H9 (cell line): ENCODE data around the gene XXYLT1. TPM values are rescaled to one million over a fixed set of nuclear protein-coding genes. Genes with fewer than 3 reads are reported as not detected.

Experiments
- DNase-seq: peaks from one replicate; pipeline ENCODE4 v3.0.0-alpha.2; 2017
- H2AFZ ChIP-seq: one replicate; pipeline ENCODE4 v1.6.1; 2013; ENCODE audit warnings: mild to moderate bottlenecking, low read length, control low read depth, moderate library complexity
- H2AK5ac ChIP-seq: 2 replicates; pipeline ENCODE4 v1.6.1; 2013; ENCODE audit warnings: low read length, control low read depth, mixed read lengths; ENCODE audit not compliant: insufficient read length
- H2BK120ac ChIP-seq: one replicate; pipeline ENCODE4 v1.6.1; 2013; ENCODE audit warnings: low read depth, mild to moderate bottlenecking, low read length, control low read depth, inconsistent platforms; ENCODE audit not compliant: poor library complexity, severe bottlenecking
- H2BK12ac ChIP-seq: 2 replicates; pipeline ENCODE4 v1.6.1; 2013; ENCODE audit warnings: low read length, control low read depth, mixed read lengths, low read depth; ENCODE audit not compliant: insufficient read length
- H2BK15ac ChIP-seq: 2 replicates; pipeline ENCODE4 v1.6.1; 2013; ENCODE audit warnings: low read depth, low read length, control low read depth
- H2BK20ac ChIP-seq: one replicate; pipeline ENCODE4 v1.6.1; 2013; ENCODE audit warnings: low read depth, mild to moderate bottlenecking, low read length, control low read depth, inconsistent platforms; ENCODE audit not compliant: poor library complexity, severe bottlenecking
- H2BK5ac ChIP-seq: 2 replicates; pipeline ENCODE4 v1.6.1; 2013; ENCODE audit warnings: low read length, control low read depth, mixed read lengths; ENCODE audit not compliant: insufficient read length
- H3K14ac ChIP-seq: 2 replicates; pipeline ENCODE4 v1.6.1; 2013; ENCODE audit warnings: low read length, control low read depth; ENCODE audit not compliant: insufficient read depth
- H3K18ac ChIP-seq: 2 replicates; pipeline ENCODE4 v1.6.1; 2013; ENCODE audit warnings: low read depth, mild to moderate bottlenecking, mixed read lengths, low read length, control low read depth; ENCODE audit not compliant: insufficient read length
- H3K23ac ChIP-seq: 2 replicates; pipeline ENCODE4 v1.6.1; 2013; ENCODE audit warnings: low read length, control low read depth, mixed read lengths, low read depth; ENCODE audit not compliant: insufficient read length
- H3K23me2 ChIP-seq: 2 replicates; pipeline ENCODE4 v1.6.1; 2013; ENCODE audit warnings: low read depth, mild to moderate bottlenecking, mixed read lengths, low read length, control low read depth; ENCODE audit not compliant: insufficient read length, poor library complexity, severe bottlenecking
- H3K27ac ChIP-seq: 2 replicates; pipeline ENCODE4 v1.5.1; 2013; ENCODE audit warnings: low read length, control low read depth, mixed read lengths, low read depth; ENCODE audit not compliant: insufficient read length
- H3K27me3 ChIP-seq: 2 replicates; pipeline ENCODE4 v1.6.1; 2013; ENCODE audit warnings: low read length, control low read depth, inconsistent platforms; ENCODE audit not compliant: insufficient read depth
- H3K4ac ChIP-seq: 2 replicates; pipeline ENCODE4 v1.6.1; 2013; ENCODE audit warnings: low read depth, mild to moderate bottlenecking, control low read depth, inconsistent platforms, low read length, moderate library complexity
- H3K4me1 ChIP-seq: 2 replicates; pipeline ENCODE4 v1.6.1; 2013; ENCODE audit warnings: low read length, control low read depth, inconsistent platforms; ENCODE audit not compliant: insufficient read depth
- H3K4me2 ChIP-seq: 2 replicates; pipeline ENCODE4 v1.6.1; 2013; ENCODE audit warnings: low read length, control low read depth, mixed read lengths; ENCODE audit not compliant: insufficient read length, insufficient read depth
- H3K56ac ChIP-seq: 2 replicates; pipeline ENCODE4 v1.6.1; 2013; ENCODE audit warnings: low read depth, mild to moderate bottlenecking, mixed read lengths, low read length, control low read depth; ENCODE audit not compliant: insufficient read length
- H3K79me1 ChIP-seq: 2 replicates; pipeline ENCODE4 v1.6.1; 2013; ENCODE audit warnings: low read depth, mild to moderate bottlenecking, moderate library complexity, low read length, control low read depth, inconsistent platforms; ENCODE audit not compliant: insufficient read depth, poor library complexity, severe bottlenecking
- H3K79me2 ChIP-seq: 2 replicates; pipeline ENCODE4 v1.6.1; 2013; ENCODE audit warnings: low read length, control low read depth, inconsistent platforms; ENCODE audit not compliant: insufficient read depth
- H3K9ac ChIP-seq: 2 replicates; pipeline ENCODE4 v1.6.1; 2013; ENCODE audit warnings: low read length, control low read depth, mixed read lengths; ENCODE audit not compliant: insufficient read length; ENCODE audit errors: extremely low read depth
- H3K9me3 ChIP-seq: one replicate; pipeline ENCODE4 v1.6.1; 2013; ENCODE audit warnings: low read depth, low read length, inconsistent platforms; ENCODE audit not compliant: control insufficient read depth
- H3T11ph ChIP-seq: one replicate; pipeline ENCODE4 v1.6.1; 2013; ENCODE audit warnings: mild to moderate bottlenecking, low read length, control low read depth, inconsistent platforms
- H4K20me1 ChIP-seq: one replicate; pipeline ENCODE4 v1.6.1; 2013; ENCODE audit not compliant: control insufficient read depth, insufficient read length, insufficient read depth
- H4K5ac ChIP-seq: 2 replicates; pipeline ENCODE4 v1.6.1; 2013; ENCODE audit warnings: low read depth, mild to moderate bottlenecking, mixed read lengths, low read length, control low read depth; ENCODE audit not compliant: insufficient read length
- H4K8ac ChIP-seq: replicated peaks from 2 replicates; pipeline ENCODE4 v1.6.1; 2013; ENCODE audit warnings: low read length, control low read depth, mixed read lengths, low read depth; ENCODE audit not compliant: insufficient read length
- H4K91ac ChIP-seq: 2 replicates; pipeline ENCODE4 v1.6.1; 2013; ENCODE audit warnings: low read depth, mild to moderate bottlenecking, moderate library complexity, mixed read lengths, low read length, control low read depth; ENCODE audit not compliant: insufficient read length
- H3K27ac Mint-ChIP-seq, 3 experiments: 2 replicates in 2 of 3; 3 replicates in 1 of 3; pipeline ENCODE4 v1.8.0; 2020 to 2021; ENCODE audit warnings: mixed read lengths in 3 of 3, mild to moderate bottlenecking in 1 of 3, moderate library complexity in 1 of 3
- H3K27me3 Mint-ChIP-seq: 2 replicates; pipeline ENCODE4 v1.8.0; 2021; ENCODE audit warnings: low read depth, mild to moderate bottlenecking, moderate library complexity, mixed read lengths
- H3K36me3 Mint-ChIP-seq, 3 experiments: 2 replicates in 2 of 3; 3 replicates in 1 of 3; pipeline ENCODE4 v1.8.0; 2020 to 2021; ENCODE audit warnings: low read depth in 3 of 3, mixed read lengths in 3 of 3; ENCODE audit not compliant: insufficient read depth in 1 of 3
- H3K4me1 Mint-ChIP-seq, 2 experiments: 2 replicates each; pipeline ENCODE4 v1.8.0; 2020; ENCODE audit warnings: mixed read lengths in 2 of 2
- H3K4me3 Mint-ChIP-seq, 2 experiments: 2 replicates in 1 of 2; 3 replicates in 1 of 2; pipeline ENCODE4 v1.8.0; 2020 to 2021; ENCODE audit warnings: mild to moderate bottlenecking in 2 of 2, mixed read lengths in 2 of 2, moderate library complexity in 1 of 2
- H3K9me3 Mint-ChIP-seq, 2 experiments: 2 replicates in 1 of 2; 3 replicates in 1 of 2; pipeline ENCODE4 v1.8.0; 2020; ENCODE audit warnings: mild to moderate bottlenecking in 2 of 2, mixed read lengths in 2 of 2, moderate library complexity in 1 of 2
- CTCF ChIP-seq: fragments of 200-600 bp; sonication (generic); conservative IDR thresholded peaks from 3 replicates; pipeline ENCODE4 v1.8.0; 2021; ENCODE audit warnings: antibody characterized with exemption, mild to moderate bottlenecking
- WGBS: extraction: QIAGEN DNeasy Blood & Tissue Kit; methylation state at CpG from one replicate; pipeline ENCODE4 v1.1.7; 2013; ENCODE audit warnings: missing lambda C conversion rate, low lambda C conversion rate, mixed read lengths; ENCODE audit not compliant: insufficient read length; ENCODE audit errors: extremely low coverage; 5-methylcytosine and 5-hydroxymethylcytosine counted together
- total RNA-seq: library from RNA; stranded (reverse); gene quantifications from 2 replicates; pipeline ENCODE4 v1.2.1, GENCODE V29; 2021

Gene XXYLT1
- total RNA-seq, 1 experiment from 2014 or later, result 22.7 TPM

GRCh38 chr3:195109098-195109657 lies 161.8 kb downstream of the XXYLT1 start:
- Histone ChIP-seq H3K23me2 (peaks cover 3% of the 10 kb centered on the region), H3K27ac (no peak overlapping the region), H2AK5ac (no peak overlapping the region), H4K8ac (peak overlapping the region; percentile 51), H4K20me1 (no peaks in the 10 kb centered on the region), H2BK15ac (no peak overlapping the region), H2BK12ac (no peak overlapping the region), H4K91ac (no peak overlapping the region), H3K18ac (no peak overlapping the region), H3K4ac (no peak overlapping the region), H3K9ac (no peak overlapping the region), H2AFZ (no peak overlapping the region), H3K23ac (no peak overlapping the region), H4K5ac (peak overlapping the region; percentile 48), H2BK5ac (no peak overlapping the region), H3K4me1 (no peaks in the 10 kb centered on the region; the same call in 1 of the 2 replicates), H3T11ph (no peak overlapping the region), H3K9me3 (no peaks in the 10 kb centered on the region), H2BK120ac (no peak overlapping the region), H3K4me2 (no peak overlapping the region), H3K14ac (no peak overlapping the region), H3K27me3 (no peaks in the 10 kb centered on the region), H2BK20ac (no peak overlapping the region), H3K56ac (no peak overlapping the region), H3K79me1 (no peaks in the 10 kb centered on the region), H3K79me2 (no peaks in the 10 kb centered on the region; the same call in 1 of the 2 replicates)
- no peak for TF ChIP-seq CTCF
- 100% methylated on average over 1 of the region's 10 CpGs for WGBS
- H3K4me3 Mint-ChIP-seq, result no peak overlapping the region
- H3K36me3 Mint-ChIP-seq, result 0 out of 7 replicates have a peak, but pooled peaks cover 0 to 2% (median 0%) of the 10 kb centered on the region in 3 experiments
- H3K27ac Mint-ChIP-seq, result no peak overlapping the region
- H3K4me1 Mint-ChIP-seq, result peaks cover 10 to 15% of the 10 kb centered on the region in 2 experiments
- peaks cover 1% of the 10 kb centered on the region; the same call in 1 of the 2 replicates for H3K27me3 Mint-ChIP-seq
- DNase-seq, result no peak
- H3K9me3 Mint-ChIP-seq, result no peaks in the 10 kb centered on the region
